ENCODE results near the gene HIPK4. TPM values are rescaled to one million over a fixed set of nuclear protein-coding genes. Genes with fewer than 3 reads are reported as not detected.
A peak's percentile ranks its signal among the peaks of the same experiment; 100 is the strongest.

Gene HIPK4
- total and polyA plus RNA-seq, 2 of the 8 experiments (the other 6 are each of a cell fraction or from before 2014, with no cell fraction given): 0.15 to 0.57 TPM

GRCh38 chr19:40411958-40412499, 22.0 kb upstream of the HIPK4 start:
- Histone ChIP-seq H3K4ac (replicated peaks; ENCODE audit: insufficient read length, low read depth, low read length) (no peak overlapping the region), H3K9me3 (ENCODE audit: insufficient read depth in 2 of 2, low read depth in 1 of 2, low read length in 1 of 2) (no peaks in the 10 kb centered on the region), H3K27ac (ENCODE audit: low read depth, low read length) (no peak overlapping the region), H2AFZ (ENCODE audit: low read length) (no peak overlapping the region), H3K79me2 (ENCODE audit: control insufficient read depth in 1 of 2, insufficient read depth in 2 of 2, low read length in 2 of 2) (no peaks in the 10 kb centered on the region), H3K23me2 (ENCODE audit: low read depth, low read length) (no peaks in the 10 kb centered on the region), H4K20me1 (replicated peaks in 1 of 2; ENCODE audit: control insufficient read depth in 1 of 2, insufficient read depth in 2 of 2, low read length in 2 of 2) (no peaks in the 10 kb centered on the region), H3K23ac (ENCODE audit: insufficient read length) (no peak overlapping the region), H3K18ac (ENCODE audit: extremely low read depth, low read length) (no peak overlapping the region), H3K79me1 (ENCODE audit: low read depth, low read length) (no peaks in the 10 kb centered on the region), H3K27me3 (replicated peaks in 1 of 4; ENCODE audit: control insufficient read depth in 3 of 4, extremely low read depth in 1 of 4, insufficient read depth in 3 of 4, low read length in 3 of 4) (no peaks in the 10 kb centered on the region), H3K36me3 (ENCODE audit: control insufficient read depth in 2 of 4, insufficient read depth in 4 of 4, low read length in 3 of 4) (no peaks in the 10 kb centered on the region), H4K8ac (ENCODE audit: extremely low read depth, insufficient read depth, low read length) (no peak overlapping the region), H2BK15ac (ENCODE audit: low read length) (0 out of 2 replicates have a peak overlapping the region, but pooled peaks have one; percentile 11), H2AK5ac (ENCODE audit: low read depth, low read length) (0 out of 2 replicates have a peak overlapping the region, but pooled peaks have one; percentile 24), H3K9ac (replicated peaks in 1 of 4; ENCODE audit: extremely low read depth in 1 of 4, low read depth in 3 of 4, low read length in 3 of 4) (no peak overlapping the region), H4K5ac (ENCODE audit: insufficient read length, low read depth, low read length) (no peak overlapping the region), H3K4me3 (ENCODE audit: extremely low read depth in 1 of 4, insufficient read depth in 2 of 4, low read depth in 3 of 4, low read length in 4 of 4) (no peak overlapping the region), H2BK5ac (ENCODE audit: low read depth, low read length) (peak overlapping the region; percentile 44; the same call in 1 of the 2 replicates), H2BK120ac (replicated peaks; ENCODE audit: low read depth, low read length) (no peak overlapping the region), H3K14ac (ENCODE audit: insufficient read length) (no peak overlapping the region), H3K4me1 (replicated peaks in 1 of 4; ENCODE audit: control insufficient read depth in 3 of 4, insufficient read depth in 4 of 4, low read length in 3 of 4) (peaks cover 7 to 21% (median 13%) of the 10 kb centered on the region in 4 experiments), H2BK12ac (ENCODE audit: low read depth, low read length) (no peak overlapping the region), H2BK20ac (ENCODE audit: low read length) (0 out of 2 replicates have a peak overlapping the region, but pooled peaks have one; percentile 52), H3K4me2 (ENCODE audit: insufficient read depth in 1 of 2, low read depth in 2 of 2, low read length in 2 of 2) (no peak overlapping the region), H3K56ac (replicated peaks; ENCODE audit: insufficient read length, low read depth, low read length) (no peak overlapping the region), H4K91ac (replicated peaks; ENCODE audit: insufficient read length, low read length) (no peak overlapping the region)
- no peak for FAIRE-seq
- ChIA-PET POLR2A (ENCODE audit: partially characterized antibody) (interaction anchor here (0.7 to 6.4 kb wide), 9 partner anchors 9 to 32 kb away, joined by 3 to 27 read pairs (median 4); partner anchors contain the start of genes SERTAD1 and SERTAD3), CTCF (ENCODE audit: partially characterized antibody) (interaction anchor here (0.7 to 2.3 kb wide), 7 partner anchors 9 to 490 kb away, joined by 3 to 11 read pairs (median 4); no protein-coding TSS in a partner anchor)
- DNase-seq (ENCODE audit: low read depth in 1 of 2, low spot score in 2 of 2): no peak
- no peak for TF ChIP-seq NRF1 (IDR thresholded peaks at IDR 0.05; ENCODE audit: low read depth, low read length)
- TF ChIP-seq YY1 (IDR thresholded peaks at IDR 0.05; ENCODE audit: low read depth, low read length): no peak
- peak; percentile 59; the same call in 1 of the 2 replicates for TF ChIP-seq KDM1A (IDR thresholded peaks at IDR 0.05; ENCODE audit: borderline replicate concordance, low read length)
- 74% methylated on average over 8 of the region's 8 CpGs; no CpG with 5 or more reads in 1 of the 2 experiments for WGBS, 2 experiments (ENCODE audit: extremely low coverage in 1 of 2, insufficient coverage in 1 of 2, insufficient read length in 1 of 2, insufficient replicate concordance in 2 of 2, low coverage in 1 of 2, low lambda C conversion rate in 2 of 2, missing lambda C conversion rate in 1 of 2)

Data from H1 (cell line).